HL-60 (cell line): Measurements from ENCODE around the gene C3.

Experiments
- CTCF ChIP-seq: IDR thresholded peaks from one replicate; pipeline ENCODE4 v1.5.1; 2011; ENCODE audit warnings: low read length, control low read depth, inconsistent platforms; ENCODE audit not compliant: insufficient read depth
- POLR2AphosphoS5 ChIP-seq: IDR thresholded peaks from 2 replicates; pipeline ENCODE4 v1.6.1; 2012; ENCODE audit warnings: low read depth
- TF ChIP-seq, protein P1 (sequence below): IDR thresholded peaks from 2 replicates; pipeline ENCODE4 v1.6.1; 2012; ENCODE audit warnings: low read depth; ENCODE audit not compliant: insufficient replicate concordance

DNA sequence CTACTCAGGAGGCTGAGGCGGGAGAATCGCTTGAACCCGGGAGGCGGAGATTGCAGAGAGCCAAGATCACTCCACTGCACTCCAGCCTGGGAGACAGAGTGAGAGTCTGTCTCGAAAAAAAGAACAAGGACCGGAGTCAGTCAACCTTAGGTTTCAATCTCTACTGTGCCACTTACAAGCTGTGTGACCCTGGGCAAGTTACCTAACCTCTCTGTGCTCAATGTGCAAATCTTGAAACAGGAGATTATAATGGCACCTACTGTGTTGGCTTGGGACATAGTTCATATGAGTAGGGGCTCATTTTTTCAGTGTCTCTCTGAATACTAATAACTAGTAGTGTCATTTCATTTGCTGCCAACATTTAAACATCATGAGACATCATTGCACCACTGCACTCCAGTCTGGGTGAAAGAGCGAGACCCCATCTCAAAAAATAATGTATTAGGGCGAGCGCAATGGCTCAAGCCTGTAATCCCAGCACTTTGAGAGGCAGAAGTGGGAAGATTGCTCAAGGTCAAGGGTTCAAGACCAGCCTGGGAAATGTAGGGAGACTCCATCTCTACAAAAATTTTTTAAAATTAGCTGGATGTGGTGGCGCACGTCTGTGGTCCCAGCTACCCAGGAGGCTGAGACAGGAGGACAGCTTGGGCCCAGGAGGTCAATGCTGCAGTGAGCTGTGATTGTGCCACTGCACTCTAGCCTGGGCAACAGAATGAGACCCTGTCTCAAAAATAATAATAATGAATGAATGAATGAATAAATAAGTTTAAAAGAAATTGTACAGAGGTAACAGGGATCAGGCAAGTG, 5.5 kb downstream of the C3 start:
- no peak for TF ChIP-seq CTCF
- TF ChIP-seq, protein P1, sequence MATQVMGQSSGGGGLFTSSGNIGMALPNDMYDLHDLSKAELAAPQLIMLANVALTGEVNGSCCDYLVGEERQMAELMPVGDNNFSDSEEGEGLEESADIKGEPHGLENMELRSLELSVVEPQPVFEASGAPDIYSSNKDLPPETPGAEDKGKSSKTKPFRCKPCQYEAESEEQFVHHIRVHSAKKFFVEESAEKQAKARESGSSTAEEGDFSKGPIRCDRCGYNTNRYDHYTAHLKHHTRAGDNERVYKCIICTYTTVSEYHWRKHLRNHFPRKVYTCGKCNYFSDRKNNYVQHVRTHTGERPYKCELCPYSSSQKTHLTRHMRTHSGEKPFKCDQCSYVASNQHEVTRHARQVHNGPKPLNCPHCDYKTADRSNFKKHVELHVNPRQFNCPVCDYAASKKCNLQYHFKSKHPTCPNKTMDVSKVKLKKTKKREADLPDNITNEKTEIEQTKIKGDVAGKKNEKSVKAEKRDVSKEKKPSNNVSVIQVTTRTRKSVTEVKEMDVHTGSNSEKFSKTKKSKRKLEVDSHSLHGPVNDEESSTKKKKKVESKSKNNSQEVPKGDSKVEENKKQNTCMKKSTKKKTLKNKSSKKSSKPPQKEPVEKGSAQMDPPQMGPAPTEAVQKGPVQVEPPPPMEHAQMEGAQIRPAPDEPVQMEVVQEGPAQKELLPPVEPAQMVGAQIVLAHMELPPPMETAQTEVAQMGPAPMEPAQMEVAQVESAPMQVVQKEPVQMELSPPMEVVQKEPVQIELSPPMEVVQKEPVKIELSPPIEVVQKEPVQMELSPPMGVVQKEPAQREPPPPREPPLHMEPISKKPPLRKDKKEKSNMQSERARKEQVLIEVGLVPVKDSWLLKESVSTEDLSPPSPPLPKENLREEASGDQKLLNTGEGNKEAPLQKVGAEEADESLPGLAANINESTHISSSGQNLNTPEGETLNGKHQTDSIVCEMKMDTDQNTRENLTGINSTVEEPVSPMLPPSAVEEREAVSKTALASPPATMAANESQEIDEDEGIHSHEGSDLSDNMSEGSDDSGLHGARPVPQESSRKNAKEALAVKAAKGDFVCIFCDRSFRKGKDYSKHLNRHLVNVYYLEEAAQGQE: no peak
- no peak for TF ChIP-seq POLR2AphosphoS5
